H1 (cell line): ENCODE data around the gene MCRS1. TPM values are rescaled to one million over a fixed set of nuclear protein-coding genes. Genes with fewer than 3 reads are reported as not detected.
A peak's percentile ranks its signal among the peaks of the same experiment; 100 is the strongest.

Experiments used
- CTCF ChIA-PET: fragments of 300-600 bp; sonication (Branson Sonifier 250); formaldehyde crosslinking; loops from one replicate; lab custom pipeline; 2021; ENCODE audit not compliant: partially characterized antibody; lab: Charles Lee
- POLR2A ChIA-PET: fragments of 300-600 bp; sonication (Branson Sonifier 250); formaldehyde crosslinking; loops from one replicate; lab custom pipeline; 2021; ENCODE audit warnings: inconsistent platforms; ENCODE audit not compliant: partially characterized antibody; lab: Charles Lee
- DNase-seq, 2 experiments: peaks; one replicate each; pipeline versions ENCODE4 v3.0.0 to v3.0.0-alpha.2; 2010 to 2022; ENCODE audit warnings: low spot score in 2 of 2, low read depth in 1 of 2, mixed read lengths in 1 of 2
- FAIRE-seq: peaks from 2 replicates; lab custom pipeline; 2011; peaks lifted over from hg19 to GRCh38; lab: Jason Lieb, UNC
- H2AFZ ChIP-seq: 2 replicates; pipeline ENCODE4 v1.8.1; 2012; ENCODE audit warnings: low read length, inconsistent platforms
- H2AK5ac ChIP-seq: 2 replicates; pipeline ENCODE4 v1.6.1; 2013; ENCODE audit warnings: low read depth, low read length
- H2BK120ac ChIP-seq: replicated peaks from 2 replicates; pipeline ENCODE3; 2013; ENCODE audit warnings: low read depth, low read length, inconsistent platforms
- H2BK12ac ChIP-seq: 2 replicates; pipeline ENCODE4 v1.6.1; 2013; ENCODE audit warnings: low read depth, low read length
- H2BK15ac ChIP-seq: 2 replicates; pipeline ENCODE4 v1.6.1; 2013; ENCODE audit warnings: low read length
- H2BK20ac ChIP-seq: 2 replicates; pipeline ENCODE4 v1.6.1; 2013; ENCODE audit warnings: low read length
- H2BK5ac ChIP-seq: 2 replicates; pipeline ENCODE4 v1.6.1; 2013; ENCODE audit warnings: low read depth, low read length
- H3K14ac ChIP-seq: 2 replicates; pipeline ENCODE4 v1.6.1; 2013; ENCODE audit warnings: inconsistent platforms; ENCODE audit not compliant: insufficient read length
- H3K18ac ChIP-seq: 2 replicates; pipeline ENCODE4 v1.6.1; 2013; ENCODE audit warnings: low read length; ENCODE audit errors: extremely low read depth
- H3K23ac ChIP-seq: 2 replicates; pipeline ENCODE4 v1.6.1; 2013; ENCODE audit warnings: inconsistent platforms; ENCODE audit not compliant: insufficient read length
- H3K23me2 ChIP-seq: 2 replicates; pipeline ENCODE4 v1.6.1; 2013; ENCODE audit warnings: low read depth, low read length
- H3K27ac ChIP-seq: 2 replicates; pipeline ENCODE4 v1.6.1; 2011; ENCODE audit warnings: low read depth, low read length, inconsistent platforms
- H3K27me3 ChIP-seq, 4 experiments: replicated peaks in 1 of 4; 1 replicate in 1 of 4; 2 replicates in 3 of 4; pipeline versions ENCODE4 v1.6.1 to v1.8.1; 2011 to 2013; ENCODE audit warnings: low read length in 3 of 4, mild to moderate bottlenecking in 3 of 4, inconsistent platforms in 2 of 4, mixed read lengths in 2 of 4, moderate library complexity in 1 of 4; ENCODE audit not compliant: control insufficient read depth in 3 of 4, insufficient read depth in 3 of 4; ENCODE audit errors: extremely low read depth in 1 of 4
- H3K36me3 ChIP-seq, 4 experiments: 2 replicates each; pipeline versions ENCODE4 v1.6.1 to v1.8.1; 2011 to 2013; ENCODE audit warnings: mild to moderate bottlenecking in 4 of 4, low read length in 3 of 4, moderate library complexity in 2 of 4, control low read depth in 1 of 4, inconsistent platforms in 1 of 4; ENCODE audit not compliant: insufficient read depth in 4 of 4, control insufficient read depth in 2 of 4
- H3K4ac ChIP-seq: replicated peaks from 2 replicates; pipeline ENCODE3; 2013; ENCODE audit warnings: low read length, low read depth, mixed read lengths, inconsistent platforms; ENCODE audit not compliant: insufficient read length
- H3K4me1 ChIP-seq, 4 experiments: replicated peaks in 1 of 4; 1 replicate in 1 of 4; 2 replicates in 3 of 4; pipeline versions ENCODE4 v1.6.1 to v1.8.1; 2011 to 2013; ENCODE audit warnings: low read length in 3 of 4, inconsistent platforms in 2 of 4, mixed read lengths in 1 of 4; ENCODE audit not compliant: insufficient read depth in 4 of 4, control insufficient read depth in 3 of 4
- H3K4me2 ChIP-seq, 2 experiments: 2 replicates each; pipeline versions ENCODE4 v1.6.1 to v1.8.1; 2011 to 2013; ENCODE audit warnings: low read depth in 2 of 2, low read length in 2 of 2, control low read depth in 1 of 2, inconsistent platforms in 1 of 2, mild to moderate bottlenecking in 1 of 2; ENCODE audit not compliant: insufficient read depth in 1 of 2
- H3K4me3 ChIP-seq, 4 experiments: fragments of 200-600, 300-600 bp in 1 of 4; sonication (generic), shearing (Covaris generic), sonication (Bioruptor Twin) in 1 of 4; 2 replicates each; pipeline versions ENCODE4 v1.5.1 to v1.8.1; 2011 to 2016; ENCODE audit warnings: low read length in 4 of 4, low read depth in 3 of 4, control low read depth in 2 of 4, inconsistent platforms in 2 of 4, mild to moderate bottlenecking in 2 of 4, mixed read lengths in 1 of 4, moderate library complexity in 1 of 4; ENCODE audit not compliant: insufficient read depth in 2 of 4; ENCODE audit errors: extremely low read depth in 1 of 4
- H3K56ac ChIP-seq: replicated peaks from 2 replicates; pipeline ENCODE3; 2013; ENCODE audit warnings: low read depth, mild to moderate bottlenecking, mixed read lengths, low read length, inconsistent platforms; ENCODE audit not compliant: insufficient read length
- H3K79me1 ChIP-seq: 2 replicates; pipeline ENCODE4 v1.6.1; 2013; ENCODE audit warnings: low read depth, low read length, control low read depth
- H3K79me2 ChIP-seq, 2 experiments: 2 replicates each; pipeline versions ENCODE4 v1.6.1 to v1.8.1; 2012 to 2013; ENCODE audit warnings: low read length in 2 of 2, mild to moderate bottlenecking in 2 of 2, inconsistent platforms in 1 of 2; ENCODE audit not compliant: insufficient read depth in 2 of 2, control insufficient read depth in 1 of 2
- H3K9ac ChIP-seq, 4 experiments: replicated peaks in 1 of 4; 1 replicate in 1 of 4; 2 replicates in 3 of 4; pipeline versions ENCODE4 v1.6.1 to v1.8.1; 2011 to 2013; ENCODE audit warnings: low read depth in 3 of 4, low read length in 3 of 4, control low read depth in 2 of 4, mild to moderate bottlenecking in 2 of 4, moderate library complexity in 2 of 4, inconsistent platforms in 1 of 4; ENCODE audit errors: extremely low read depth in 1 of 4
- H3K9me3 ChIP-seq, 2 experiments: 2 replicates each; pipeline versions ENCODE4 v1.6.1 to v1.8.1; 2012 to 2013; ENCODE audit warnings: mild to moderate bottlenecking in 2 of 2, moderate library complexity in 2 of 2, control low read depth in 1 of 2, inconsistent platforms in 1 of 2, low read depth in 1 of 2, low read length in 1 of 2, mixed read lengths in 1 of 2; ENCODE audit not compliant: insufficient read depth in 2 of 2
- H4K20me1 ChIP-seq, 2 experiments: replicated peaks in 1 of 2; 2 replicates each; pipeline versions ENCODE3 to v1.8.1; 2011 to 2013; ENCODE audit warnings: inconsistent platforms in 2 of 2, low read length in 2 of 2, mild to moderate bottlenecking in 1 of 2; ENCODE audit not compliant: insufficient read depth in 2 of 2, control insufficient read depth in 1 of 2
- H4K5ac ChIP-seq: 2 replicates; pipeline ENCODE4 v1.6.1; 2013; ENCODE audit warnings: low read length, low read depth, mixed read lengths, inconsistent platforms; ENCODE audit not compliant: insufficient read length
- H4K8ac ChIP-seq: 2 replicates; pipeline ENCODE4 v1.8.0; 2013; ENCODE audit warnings: mild to moderate bottlenecking, moderate library complexity, low read length, inconsistent platforms; ENCODE audit not compliant: insufficient read depth; ENCODE audit errors: extremely low read depth
- H4K91ac ChIP-seq: replicated peaks from 2 replicates; pipeline ENCODE3; 2013; ENCODE audit warnings: low read length, mixed read lengths, inconsistent platforms; ENCODE audit not compliant: insufficient read length
- CBX5 ChIP-seq: fragments of 300-800, 300-1000 bp; sonication (generic); IDR thresholded peaks from 2 replicates; pipeline ENCODE4 v1.7.1; 2016; ENCODE audit warnings: antibody characterized with exemption, low read length, low read depth
- CBX8 ChIP-seq: fragments of 300-800, 300-1000 bp; sonication (generic); IDR thresholded peaks from 2 replicates; pipeline ENCODE4 v1.7.1; 2016; ENCODE audit warnings: low read depth, low read length, borderline replicate concordance
- CEBPB ChIP-seq: IDR thresholded peaks from 2 replicates; pipeline ENCODE4 v1.6.1; 2012; ENCODE audit warnings: low read depth, low read length
- CREB1 ChIP-seq: IDR thresholded peaks from 2 replicates; pipeline ENCODE4 v1.6.1; 2012; ENCODE audit warnings: inconsistent platforms
- E2F6 ChIP-seq: IDR thresholded peaks from 2 replicates; pipeline ENCODE4 v1.6.1; 2012; ENCODE audit warnings: inconsistent platforms
- EGR1 ChIP-seq: IDR thresholded peaks from 2 replicates; pipeline ENCODE4 v1.6.1; 2011; ENCODE audit warnings: low read depth, low read length, borderline replicate concordance
- HDAC6 ChIP-seq: IDR thresholded peaks from one replicate; pipeline ENCODE4 v1.7.1; 2012; ENCODE audit warnings: low read depth, mild to moderate bottlenecking, inconsistent platforms, low read length, moderate library complexity
- KDM1A ChIP-seq: fragments of 200-600, 300-600 bp; sonication (generic); IDR thresholded peaks from 2 replicates; pipeline ENCODE4 v1.7.1; 2016; ENCODE audit warnings: mild to moderate bottlenecking, low read length, borderline replicate concordance
- KDM5A ChIP-seq: fragments of 200-600 bp; IDR thresholded peaks from 2 replicates; pipeline ENCODE4 v1.7.1; 2012; ENCODE audit warnings: mild to moderate bottlenecking, low read length, inconsistent platforms, mixed read lengths
- SP2 ChIP-seq: IDR thresholded peaks from 2 replicates; pipeline ENCODE4 v1.6.1; 2012; ENCODE audit warnings: mild to moderate bottlenecking, low read length, inconsistent platforms
- SP4 ChIP-seq: IDR thresholded peaks from 2 replicates; pipeline ENCODE4 v1.6.1; 2012; ENCODE audit warnings: low read length, inconsistent platforms
- YY1 ChIP-seq: IDR thresholded peaks from 2 replicates; pipeline ENCODE4 v1.6.1; 2011; ENCODE audit warnings: low read depth, mild to moderate bottlenecking, low read length
- WGBS, 2 experiments: shearing (Covaris generic) in 1 of 2; methylation state at CpG; one replicate each; pipeline versions ENCODE4 v1.1.6 to v1.1.7; 2013 to 2015; ENCODE audit warnings: low lambda C conversion rate in 2 of 2, mixed read lengths in 2 of 2, inconsistent platforms in 1 of 2, low coverage in 1 of 2, missing lambda C conversion rate in 1 of 2; ENCODE audit not compliant: insufficient replicate concordance in 2 of 2, insufficient coverage in 1 of 2, insufficient read length in 1 of 2; ENCODE audit errors: extremely low coverage in 1 of 2, missing lambda C conversion rate in 1 of 2; 5-methylcytosine and 5-hydroxymethylcytosine counted together
- polyA plus RNA-seq, 7 experiments: library from polyadenylated mRNA; depleted of rRNA in 3 of 7; stranded (reverse) in 5 of 7; unstranded in 2 of 7; fragments of >200 nt in 5 of 7; fragments of 200-250 nt in 2 of 7; gene quantifications; 1 replicate in 5 of 7; 2 replicates in 1 of 7; 4 replicates in 1 of 7; pipeline versions ENCODE4 v1.2.1 to v1.2.3, GENCODE V29; 2011 to 2013; ENCODE audit warnings: missing spikeins in 2 of 7, mixed read lengths in 2 of 7
- total RNA-seq: library from RNA; stranded (reverse); fragmentation: NEBNext Ultra II Directional; extraction: Animal tissue kit (Norgen Biotek cat#: 25700); gene quantifications from 2 replicates; pipeline ENCODE4 v1.2.1, GENCODE V29; 2021

Gene MCRS1
- total and polyA plus RNA-seq, 2 of the 8 experiments (the other 6 are each of a cell fraction or from before 2014, with no cell fraction given) = 90.3 to 139 TPM

DNA sequence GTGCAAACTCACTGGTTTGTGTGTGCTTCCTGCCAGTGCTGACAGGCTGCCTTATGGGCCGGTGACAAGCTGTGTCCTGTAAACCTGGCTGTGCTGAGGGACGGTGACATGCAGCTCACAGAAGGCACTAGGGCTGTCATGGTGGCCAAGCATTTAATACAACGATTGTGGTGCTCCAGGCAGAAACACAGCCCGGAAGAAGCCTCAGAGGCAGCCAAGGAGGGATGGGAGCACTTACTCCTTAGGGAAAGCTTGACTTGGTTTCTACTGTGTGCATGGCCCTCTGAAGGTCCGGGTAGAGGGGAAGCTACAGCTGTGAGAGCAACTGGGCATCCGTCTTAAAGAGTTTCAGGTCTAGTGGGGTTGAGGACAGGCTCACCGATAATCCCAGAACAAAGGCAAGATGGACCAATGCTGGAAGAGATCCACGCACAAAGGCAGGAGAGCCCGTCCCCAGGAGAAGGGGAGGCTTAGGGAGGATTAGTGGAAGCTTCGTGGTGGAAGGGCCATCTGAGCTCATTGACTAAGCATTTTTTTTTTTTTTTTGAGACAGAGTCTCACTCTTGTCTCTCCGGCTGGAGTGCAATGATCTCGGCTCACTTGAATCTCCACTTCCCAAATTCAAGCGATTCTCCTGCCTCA lies 10.7 kb upstream of the MCRS1 start:
- Histone ChIP-seq H3K27me3 (no peaks in the 10 kb centered on the region), H3K9me3 (no peaks in the 10 kb centered on the region), H3K36me3 (peaks cover 0 to 8% (median 0%) of the 10 kb centered on the region in 4 experiments; a peak in 2 of 8 replicates), H3K4me3 (no peak overlapping the region), H2BK20ac (0 out of 2 replicates have a peak overlapping the region, but pooled peaks have one; percentile 80), H3K9ac (no peak overlapping the region; a peak in 2 of 7 replicates), H2AFZ (no peak overlapping the region), H2AK5ac (no peak overlapping the region; the same call in 1 of the 2 replicates), H4K5ac (no peak overlapping the region), H3K27ac (no peak overlapping the region), H2BK12ac (no peak overlapping the region), H3K4me2 (no peak overlapping the region), H4K8ac (no peak overlapping the region; the same call in 1 of the 2 replicates), H2BK120ac (no peak overlapping the region), H2BK5ac (no peak overlapping the region), H3K4me1 (peaks cover 0 to 6% (median 4%) of the 10 kb centered on the region in 4 experiments; a peak in 4 of 7 replicates), H3K79me1 (no peaks in the 10 kb centered on the region; the same call in 1 of the 2 replicates), H3K79me2 (no peaks in the 10 kb centered on the region; a peak in 1 of 4 replicates), H3K56ac (no peak overlapping the region), H3K23ac (no peak overlapping the region), H3K14ac (no peak overlapping the region), H4K20me1 (peaks cover 2 to 14% of the 10 kb centered on the region in 2 experiments), H4K91ac (no peak overlapping the region), H2BK15ac (no peak overlapping the region), H3K18ac (no peak overlapping the region), H3K4ac (no peak overlapping the region), H3K23me2 (no peaks in the 10 kb centered on the region)
- no peak for FAIRE-seq
- ChIA-PET POLR2A (interaction anchor here (0.6 to 1.4 kb wide), 5 partner anchors 11 to 347 kb away, joined by 3 to 5 read pairs (median 3); partner anchors contain the start of gene TUBA1C), CTCF (interaction anchor here (0.6 to 10.8 kb wide), 16 partner anchors 8 to 487 kb away, joined by 3 to 171 read pairs (median 5); partner anchors contain the start of gene DNAJC22)
- no peak for TF ChIP-seq CEBPB
- TF ChIP-seq YY1 = no peak
- TF ChIP-seq EGR1 = no peak
- no peak for TF ChIP-seq SP2
- no peak for TF ChIP-seq CBX8
- no peak for TF ChIP-seq CREB1
- no peak for TF ChIP-seq CBX5
- no peak for TF ChIP-seq E2F6
- no peak for TF ChIP-seq SP4
- TF ChIP-seq HDAC6 = no peak
- no peak for TF ChIP-seq KDM1A
- no peak for TF ChIP-seq KDM5A
- no peak for DNase-seq
- WGBS, 2 experiments = 89% methylated on average over 13 of the region's 13 CpGs; no CpG with 5 or more reads in 1 of the 2 experiments
